Fibroblast of the aortic adventitia (primary cell): ENCODE measurements around the gene TANGO2. TPM values are rescaled to one million over a fixed set of nuclear protein-coding genes. Genes with fewer than 3 reads are reported as not detected.

Source experiments
- DNase-seq: peaks from one replicate; pipeline ENCODE4 v3.0.0-alpha.2; 2010; ENCODE audit warnings: low read depth
- H3K4me3 ChIP-seq: 2 replicates; pipeline ENCODE4 v1.5.1; 2011; ENCODE audit warnings: low read depth, mild to moderate bottlenecking, control low read depth, low read length, moderate library complexity
- total RNA-seq: library from RNA; depleted of rRNA; stranded (reverse); fragments of >200 nt; gene quantifications from 2 replicates; pipeline ENCODE4 v1.2.3, GENCODE V29; 2012; ENCODE audit warnings: low replicate concordance
- TF ChIP-seq, protein P1 (sequence below): IDR thresholded peaks from 2 replicates; pipeline ENCODE4 v1.5.1; 2011; ENCODE audit warnings: mild to moderate bottlenecking, low read length, control low read depth, inconsistent platforms; ENCODE audit not compliant: insufficient read depth

Gene TANGO2
- total RNA-seq, 1 donor, result 41.7 TPM

DNA sequence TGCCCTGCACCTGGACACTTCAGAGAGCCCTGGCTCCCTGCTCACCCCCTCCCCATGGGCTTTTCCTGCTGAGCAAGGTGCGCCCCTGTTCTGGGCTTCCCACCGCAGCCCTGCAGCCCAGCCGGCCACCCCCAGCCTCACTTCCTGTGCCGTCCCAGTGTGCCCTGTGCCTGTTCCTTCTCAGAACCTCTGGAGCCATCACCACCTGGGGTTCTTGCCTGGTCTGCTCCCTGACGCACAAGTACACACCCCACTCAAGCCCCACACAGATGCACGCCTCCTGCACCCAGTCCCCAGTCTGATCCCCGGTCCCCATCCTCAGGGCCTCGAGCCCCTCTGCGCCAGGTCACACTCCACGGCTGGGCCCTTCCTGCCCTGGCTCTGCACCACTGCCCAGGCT is 35.3 kb downstream of the TANGO2 start:
- no peak overlapping the region for H3K4me3 ChIP-seq
- TF ChIP-seq, protein P1, sequence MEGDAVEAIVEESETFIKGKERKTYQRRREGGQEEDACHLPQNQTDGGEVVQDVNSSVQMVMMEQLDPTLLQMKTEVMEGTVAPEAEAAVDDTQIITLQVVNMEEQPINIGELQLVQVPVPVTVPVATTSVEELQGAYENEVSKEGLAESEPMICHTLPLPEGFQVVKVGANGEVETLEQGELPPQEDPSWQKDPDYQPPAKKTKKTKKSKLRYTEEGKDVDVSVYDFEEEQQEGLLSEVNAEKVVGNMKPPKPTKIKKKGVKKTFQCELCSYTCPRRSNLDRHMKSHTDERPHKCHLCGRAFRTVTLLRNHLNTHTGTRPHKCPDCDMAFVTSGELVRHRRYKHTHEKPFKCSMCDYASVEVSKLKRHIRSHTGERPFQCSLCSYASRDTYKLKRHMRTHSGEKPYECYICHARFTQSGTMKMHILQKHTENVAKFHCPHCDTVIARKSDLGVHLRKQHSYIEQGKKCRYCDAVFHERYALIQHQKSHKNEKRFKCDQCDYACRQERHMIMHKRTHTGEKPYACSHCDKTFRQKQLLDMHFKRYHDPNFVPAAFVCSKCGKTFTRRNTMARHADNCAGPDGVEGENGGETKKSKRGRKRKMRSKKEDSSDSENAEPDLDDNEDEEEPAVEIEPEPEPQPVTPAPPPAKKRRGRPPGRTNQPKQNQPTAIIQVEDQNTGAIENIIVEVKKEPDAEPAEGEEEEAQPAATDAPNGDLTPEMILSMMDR, result no peak
- no peak for DNase-seq

DNA sequence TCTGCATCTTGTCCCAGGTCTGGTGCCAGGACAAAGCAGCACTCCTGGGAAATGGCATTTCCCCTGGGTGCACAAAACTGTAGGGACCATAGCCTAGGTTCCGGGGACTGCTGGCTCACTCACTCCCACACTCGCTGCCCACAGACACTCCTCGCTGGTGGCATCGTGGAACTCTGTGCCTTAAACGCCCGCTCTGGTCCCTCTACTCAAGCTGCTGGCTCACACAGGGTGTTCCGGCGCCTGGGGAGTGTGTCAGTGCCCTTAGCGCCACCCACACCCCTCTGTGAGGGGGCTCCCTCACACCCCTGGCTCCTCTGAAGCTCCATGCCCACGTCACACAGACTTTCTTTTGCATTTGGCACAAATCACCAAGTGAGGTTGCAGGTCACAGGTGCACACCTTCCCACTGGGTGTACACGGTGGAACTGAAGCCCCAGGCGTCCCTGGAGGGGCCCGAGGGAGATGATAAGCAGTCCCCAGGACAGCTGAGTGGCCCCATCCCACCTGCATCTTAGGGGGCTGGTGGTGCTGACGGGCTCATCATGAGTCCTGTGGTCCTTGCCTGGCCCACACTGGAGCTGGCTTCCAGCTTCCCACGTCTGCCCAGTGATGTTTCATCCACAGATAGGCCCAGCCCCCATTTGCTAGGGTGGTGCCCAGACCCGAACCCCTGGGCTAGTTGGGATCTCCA is 35.9 kb downstream of the TANGO2 start:
- DNase-seq, result no peak
- TF ChIP-seq, protein P1, result no peak

DNA sequence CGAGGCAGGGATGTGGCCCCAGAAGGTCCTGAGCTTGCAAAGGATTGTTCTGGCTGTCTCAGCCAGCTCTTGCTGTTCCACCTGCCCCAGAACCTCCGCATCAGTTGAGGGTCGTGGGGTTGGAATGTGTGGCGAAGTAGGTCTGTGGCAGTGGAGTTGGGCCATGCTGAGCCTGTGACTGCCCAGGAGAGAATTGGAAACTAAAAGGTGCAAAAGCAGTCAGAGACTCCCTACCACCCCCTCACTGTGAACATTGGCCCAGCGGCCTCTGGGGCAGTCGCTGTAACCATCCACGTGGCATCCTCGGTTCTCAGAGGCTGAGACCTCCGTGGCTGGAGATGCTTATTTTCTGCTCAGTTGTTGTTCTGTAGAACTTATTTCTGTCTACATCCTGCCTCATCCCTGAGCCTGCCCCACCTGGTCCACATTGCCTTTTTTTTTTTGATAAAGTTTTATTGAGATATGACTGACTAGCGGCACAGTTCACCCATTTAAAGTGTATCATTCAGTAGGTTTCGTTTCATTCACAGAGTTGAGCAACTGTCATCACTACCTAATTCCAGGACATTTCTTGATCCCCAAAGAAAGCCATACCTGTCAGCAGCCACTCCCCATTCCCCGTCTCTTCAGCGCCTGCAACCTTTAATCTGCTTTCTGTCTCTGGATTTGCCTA is 36.8 kb downstream of the TANGO2 start:
- TF ChIP-seq, protein P1, result no peak
- H3K4me3 ChIP-seq, result no peak overlapping the region
- no peak for DNase-seq

More for the DNA sequence above, 35.9 kb downstream of the TANGO2 start:
- H3K4me3 ChIP-seq, result no peak overlapping the region

DNA sequence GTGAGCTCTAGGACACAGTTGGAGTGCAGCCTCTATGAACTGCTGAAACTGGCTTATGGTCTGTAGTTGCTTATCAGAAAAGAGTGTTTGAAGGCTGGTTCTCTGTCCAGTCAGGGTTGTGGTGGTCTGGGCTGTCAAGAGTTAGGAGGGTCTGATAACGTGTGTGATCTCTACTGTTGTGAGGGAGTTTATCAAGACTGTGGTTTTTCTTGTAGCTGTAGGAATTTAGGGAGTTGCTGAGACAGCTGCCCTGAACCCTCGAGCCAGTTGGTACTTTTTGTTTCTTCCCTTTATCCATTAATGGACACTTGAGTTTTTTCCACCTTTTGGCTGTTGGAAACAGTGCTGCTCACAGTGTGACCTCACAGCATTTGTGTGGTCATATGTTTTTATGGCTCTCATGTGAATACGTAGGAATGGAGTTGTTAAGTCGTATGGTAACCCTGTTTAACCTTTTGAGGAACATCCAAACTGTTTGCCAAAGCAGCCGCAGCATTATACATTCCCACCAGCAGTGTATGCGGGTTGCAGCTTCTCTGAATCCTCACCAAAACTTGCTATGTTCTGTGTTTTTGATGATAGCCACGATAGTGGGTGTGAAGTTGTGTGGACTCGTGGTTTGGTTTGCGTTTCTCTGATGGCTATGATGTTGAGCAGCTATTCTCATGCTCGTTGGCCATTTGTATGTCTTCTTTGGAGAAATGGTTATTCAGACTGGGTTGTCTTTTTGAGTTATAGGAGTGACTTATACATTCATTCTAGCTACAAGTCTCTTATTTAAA is 38.3 kb downstream of the TANGO2 start:
- H3K4me3 ChIP-seq, result no peak overlapping the region
- DNase-seq, result no peak
- TF ChIP-seq, protein P1, result no peak

DNA sequence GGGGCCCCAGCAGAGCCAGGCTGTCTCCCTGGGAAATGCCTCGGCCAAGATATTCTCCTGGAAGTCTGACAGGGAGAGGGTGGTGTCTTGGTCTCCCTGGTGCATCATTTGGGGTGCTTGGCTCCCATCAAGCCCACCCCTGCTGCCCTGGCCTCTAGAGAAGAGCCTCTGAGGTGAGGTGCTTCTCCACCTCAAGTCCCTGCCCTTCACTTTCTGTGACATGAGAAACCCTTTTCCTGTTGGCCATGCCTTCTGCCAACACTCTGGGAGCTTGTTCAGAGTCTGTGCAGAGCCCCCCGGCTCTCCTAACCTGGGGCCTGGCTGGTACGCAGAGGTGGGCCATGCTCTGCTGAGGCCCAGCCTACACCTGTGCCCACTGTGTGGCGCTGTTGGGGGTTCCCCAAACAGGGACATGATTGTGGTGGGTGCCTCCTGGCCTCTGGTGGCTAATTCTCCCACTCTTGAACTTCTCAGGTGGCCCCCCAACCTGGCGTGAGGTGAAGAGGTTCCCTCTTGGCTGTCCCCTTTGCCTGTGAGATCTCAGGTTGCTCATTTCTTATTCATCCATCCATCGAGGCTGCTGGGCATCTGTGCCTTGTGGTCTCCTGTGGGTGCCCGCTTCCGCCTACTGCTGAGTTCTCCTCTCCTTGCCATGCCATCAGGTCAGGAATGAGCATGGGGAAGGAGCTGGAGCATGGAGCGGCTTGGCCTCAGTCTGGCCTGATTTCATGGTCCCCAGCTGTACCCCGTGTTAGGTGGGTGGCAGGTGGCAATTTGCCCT is 40.0 kb downstream of the TANGO2 start:
- no peak overlapping the region for H3K4me3 ChIP-seq
- no peak for DNase-seq
- TF ChIP-seq, protein P1, result no peak

DNA sequence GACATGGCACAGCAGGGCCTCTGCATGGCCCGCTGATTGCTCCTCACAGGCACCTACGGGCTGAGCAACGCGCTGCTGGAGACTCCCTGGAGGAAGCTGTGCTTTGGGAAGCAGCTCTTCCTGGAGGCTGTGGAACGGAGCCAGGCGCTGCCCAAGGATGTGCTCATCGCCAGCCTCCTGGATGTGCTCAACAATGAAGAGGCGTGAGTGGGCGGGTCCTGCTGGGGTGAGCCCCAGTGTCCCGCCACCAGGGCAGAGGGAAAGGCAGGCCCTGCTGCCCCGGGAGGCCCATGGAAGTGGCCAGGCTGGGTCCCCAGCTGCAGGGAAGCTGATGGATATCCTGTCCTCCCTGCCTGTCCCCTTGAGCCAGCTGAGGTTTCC is 40.6 kb downstream of the TANGO2 start:
- TF ChIP-seq, protein P1, result no peak
- H3K4me3 ChIP-seq, result no peak overlapping the region
- no peak for DNase-seq
